H9 (cell line): ENCODE measurements around the gene USH2A. TPM values are rescaled to one million over a fixed set of nuclear protein-coding genes. Genes with fewer than 3 reads are reported as not detected.

Experiments used
- DNase-seq: peaks from one replicate; pipeline ENCODE4 v3.0.0-alpha.2; 2017
- H2AFZ ChIP-seq: one replicate; pipeline ENCODE4 v1.6.1; 2013; ENCODE audit warnings: mild to moderate bottlenecking, low read length, control low read depth, moderate library complexity
- H2AK5ac ChIP-seq: 2 replicates; pipeline ENCODE4 v1.6.1; 2013; ENCODE audit warnings: low read length, control low read depth, mixed read lengths; ENCODE audit not compliant: insufficient read length
- H2BK120ac ChIP-seq: one replicate; pipeline ENCODE4 v1.6.1; 2013; ENCODE audit warnings: low read depth, mild to moderate bottlenecking, low read length, control low read depth, inconsistent platforms; ENCODE audit not compliant: poor library complexity, severe bottlenecking
- H2BK12ac ChIP-seq: 2 replicates; pipeline ENCODE4 v1.6.1; 2013; ENCODE audit warnings: low read length, control low read depth, mixed read lengths, low read depth; ENCODE audit not compliant: insufficient read length
- H2BK15ac ChIP-seq: 2 replicates; pipeline ENCODE4 v1.6.1; 2013; ENCODE audit warnings: low read depth, low read length, control low read depth
- H2BK20ac ChIP-seq: one replicate; pipeline ENCODE4 v1.6.1; 2013; ENCODE audit warnings: low read depth, mild to moderate bottlenecking, low read length, control low read depth, inconsistent platforms; ENCODE audit not compliant: poor library complexity, severe bottlenecking
- H2BK5ac ChIP-seq: 2 replicates; pipeline ENCODE4 v1.6.1; 2013; ENCODE audit warnings: low read length, control low read depth, mixed read lengths; ENCODE audit not compliant: insufficient read length
- H3K14ac ChIP-seq: 2 replicates; pipeline ENCODE4 v1.6.1; 2013; ENCODE audit warnings: low read length, control low read depth; ENCODE audit not compliant: insufficient read depth
- H3K18ac ChIP-seq: 2 replicates; pipeline ENCODE4 v1.6.1; 2013; ENCODE audit warnings: low read depth, mild to moderate bottlenecking, mixed read lengths, low read length, control low read depth; ENCODE audit not compliant: insufficient read length
- H3K23ac ChIP-seq: 2 replicates; pipeline ENCODE4 v1.6.1; 2013; ENCODE audit warnings: low read length, control low read depth, mixed read lengths, low read depth; ENCODE audit not compliant: insufficient read length
- H3K23me2 ChIP-seq: 2 replicates; pipeline ENCODE4 v1.6.1; 2013; ENCODE audit warnings: low read depth, mild to moderate bottlenecking, mixed read lengths, low read length, control low read depth; ENCODE audit not compliant: insufficient read length, poor library complexity, severe bottlenecking
- H3K27ac ChIP-seq: 2 replicates; pipeline ENCODE4 v1.5.1; 2013; ENCODE audit warnings: low read length, control low read depth, mixed read lengths, low read depth; ENCODE audit not compliant: insufficient read length
- H3K27me3 ChIP-seq: 2 replicates; pipeline ENCODE4 v1.6.1; 2013; ENCODE audit warnings: low read length, control low read depth, inconsistent platforms; ENCODE audit not compliant: insufficient read depth
- H3K4ac ChIP-seq: 2 replicates; pipeline ENCODE4 v1.6.1; 2013; ENCODE audit warnings: low read depth, mild to moderate bottlenecking, control low read depth, inconsistent platforms, low read length, moderate library complexity
- H3K4me1 ChIP-seq: 2 replicates; pipeline ENCODE4 v1.6.1; 2013; ENCODE audit warnings: low read length, control low read depth, inconsistent platforms; ENCODE audit not compliant: insufficient read depth
- H3K4me2 ChIP-seq: 2 replicates; pipeline ENCODE4 v1.6.1; 2013; ENCODE audit warnings: low read length, control low read depth, mixed read lengths; ENCODE audit not compliant: insufficient read length, insufficient read depth
- H3K56ac ChIP-seq: 2 replicates; pipeline ENCODE4 v1.6.1; 2013; ENCODE audit warnings: low read depth, mild to moderate bottlenecking, mixed read lengths, low read length, control low read depth; ENCODE audit not compliant: insufficient read length
- H3K79me1 ChIP-seq: 2 replicates; pipeline ENCODE4 v1.6.1; 2013; ENCODE audit warnings: low read depth, mild to moderate bottlenecking, moderate library complexity, low read length, control low read depth, inconsistent platforms; ENCODE audit not compliant: insufficient read depth, poor library complexity, severe bottlenecking
- H3K79me2 ChIP-seq: 2 replicates; pipeline ENCODE4 v1.6.1; 2013; ENCODE audit warnings: low read length, control low read depth, inconsistent platforms; ENCODE audit not compliant: insufficient read depth
- H3K9ac ChIP-seq: 2 replicates; pipeline ENCODE4 v1.6.1; 2013; ENCODE audit warnings: low read length, control low read depth, mixed read lengths; ENCODE audit not compliant: insufficient read length; ENCODE audit errors: extremely low read depth
- H3K9me3 ChIP-seq: one replicate; pipeline ENCODE4 v1.6.1; 2013; ENCODE audit warnings: low read depth, low read length, inconsistent platforms; ENCODE audit not compliant: control insufficient read depth
- H3T11ph ChIP-seq: one replicate; pipeline ENCODE4 v1.6.1; 2013; ENCODE audit warnings: mild to moderate bottlenecking, low read length, control low read depth, inconsistent platforms
- H4K20me1 ChIP-seq: one replicate; pipeline ENCODE4 v1.6.1; 2013; ENCODE audit not compliant: control insufficient read depth, insufficient read length, insufficient read depth
- H4K5ac ChIP-seq: 2 replicates; pipeline ENCODE4 v1.6.1; 2013; ENCODE audit warnings: low read depth, mild to moderate bottlenecking, mixed read lengths, low read length, control low read depth; ENCODE audit not compliant: insufficient read length
- H4K8ac ChIP-seq: replicated peaks from 2 replicates; pipeline ENCODE4 v1.6.1; 2013; ENCODE audit warnings: low read length, control low read depth, mixed read lengths, low read depth; ENCODE audit not compliant: insufficient read length
- H4K91ac ChIP-seq: 2 replicates; pipeline ENCODE4 v1.6.1; 2013; ENCODE audit warnings: low read depth, mild to moderate bottlenecking, moderate library complexity, mixed read lengths, low read length, control low read depth; ENCODE audit not compliant: insufficient read length
- H3K27ac Mint-ChIP-seq, 3 experiments: 2 replicates in 2 of 3; 3 replicates in 1 of 3; pipeline ENCODE4 v1.8.0; 2020 to 2021; ENCODE audit warnings: mixed read lengths in 3 of 3, mild to moderate bottlenecking in 1 of 3, moderate library complexity in 1 of 3
- H3K27me3 Mint-ChIP-seq: 2 replicates; pipeline ENCODE4 v1.8.0; 2021; ENCODE audit warnings: low read depth, mild to moderate bottlenecking, moderate library complexity, mixed read lengths
- H3K36me3 Mint-ChIP-seq, 3 experiments: 2 replicates in 2 of 3; 3 replicates in 1 of 3; pipeline ENCODE4 v1.8.0; 2020 to 2021; ENCODE audit warnings: low read depth in 3 of 3, mixed read lengths in 3 of 3; ENCODE audit not compliant: insufficient read depth in 1 of 3
- H3K4me1 Mint-ChIP-seq, 2 experiments: 2 replicates each; pipeline ENCODE4 v1.8.0; 2020; ENCODE audit warnings: mixed read lengths in 2 of 2
- H3K4me3 Mint-ChIP-seq, 2 experiments: 2 replicates in 1 of 2; 3 replicates in 1 of 2; pipeline ENCODE4 v1.8.0; 2020 to 2021; ENCODE audit warnings: mild to moderate bottlenecking in 2 of 2, mixed read lengths in 2 of 2, moderate library complexity in 1 of 2
- H3K9me3 Mint-ChIP-seq, 2 experiments: 2 replicates in 1 of 2; 3 replicates in 1 of 2; pipeline ENCODE4 v1.8.0; 2020; ENCODE audit warnings: mild to moderate bottlenecking in 2 of 2, mixed read lengths in 2 of 2, moderate library complexity in 1 of 2
- CTCF ChIP-seq: fragments of 200-600 bp; sonication (generic); conservative IDR thresholded peaks from 3 replicates; pipeline ENCODE4 v1.8.0; 2021; ENCODE audit warnings: antibody characterized with exemption, mild to moderate bottlenecking
- WGBS: extraction: QIAGEN DNeasy Blood & Tissue Kit; methylation state at CpG from one replicate; pipeline ENCODE4 v1.1.7; 2013; ENCODE audit warnings: missing lambda C conversion rate, low lambda C conversion rate, mixed read lengths; ENCODE audit not compliant: insufficient read length; ENCODE audit errors: extremely low coverage; 5-methylcytosine and 5-hydroxymethylcytosine counted together
- total RNA-seq: library from RNA; stranded (reverse); gene quantifications from 2 replicates; pipeline ENCODE4 v1.2.1, GENCODE V29; 2021

Gene USH2A
- total RNA-seq, 1 experiment from 2014 or later, result 0.11 TPM

- Mint-ChIP-seq H3K27me3 (no peaks in the 10 kb centered on the region), H3K4me3 (no peak overlapping the region), H3K9me3 (no peaks in the 10 kb centered on the region), H3K36me3 (no peaks in the 10 kb centered on the region), H3K4me1 (no peaks in the 10 kb centered on the region), H3K27ac (no peak overlapping the region)
- Histone ChIP-seq H3K27me3 (no peaks in the 10 kb centered on the region), H3K79me2 (no peaks in the 10 kb centered on the region), H2BK20ac (no peak overlapping the region), H4K5ac (no peak overlapping the region), H4K8ac (no peak overlapping the region), H2BK120ac (no peak overlapping the region), H2AFZ (no peak overlapping the region), H3T11ph (no peak overlapping the region), H3K14ac (no peak overlapping the region), H2BK5ac (no peak overlapping the region), H2AK5ac (no peak overlapping the region), H3K23me2 (no peaks in the 10 kb centered on the region), H4K20me1 (no peaks in the 10 kb centered on the region), H3K23ac (no peak overlapping the region), H3K18ac (no peak overlapping the region), H3K56ac (no peak overlapping the region), H3K4me1 (no peaks in the 10 kb centered on the region), H3K27ac (no peak overlapping the region), H3K9ac (no peak overlapping the region), H3K9me3 (no peaks in the 10 kb centered on the region), H3K4ac (no peak overlapping the region), H3K79me1 (no peaks in the 10 kb centered on the region), H2BK15ac (no peak overlapping the region), H3K4me2 (no peak overlapping the region), H4K91ac (no peak overlapping the region), H2BK12ac (no peak overlapping the region)
- WGBS, result no CpG with 5 or more reads among the region's 3 CpGs
- no peak for TF ChIP-seq CTCF
- no peak for DNase-seq
These were observed 633.3 kb downstream of the USH2A start for GRCh38 chr1:215789981-215790380.
